K562 (cell line): ENCODE data around the gene SSH3. TPM values are rescaled to one million over a fixed set of nuclear protein-coding genes. Genes with fewer than 3 reads are reported as not detected.

ENCODE experiments used
- CC2D1A ChIP-seq: fragments of 450-650 bp; IDR thresholded peaks from 2 replicates; pipeline ENCODE4 v1.6.1; 2017; ENCODE audit warnings: mild to moderate bottlenecking
- CTBP1 ChIP-seq: fragments of 450-650 bp; IDR thresholded peaks from 2 replicates; pipeline ENCODE4 v1.6.1; 2016; ENCODE audit warnings: borderline replicate concordance
- E2F3 ChIP-seq: fragments of 250-450 bp; sonication (Bioruptor Pico); IDR thresholded peaks from 2 replicates; pipeline ENCODE4 v1.4.0; 2020; ENCODE audit warnings: mild to moderate bottlenecking
- EP400 ChIP-seq: fragments of 450-650 bp; IDR thresholded peaks from 2 replicates; pipeline ENCODE4 v1.6.1; 2017; ENCODE audit warnings: antibody characterized with exemption, mild to moderate bottlenecking, moderate library complexity
- FOXK2 ChIP-seq, 2 experiments: fragments of 450-650 bp; IDR thresholded peaks in 1 of 2; conservative IDR thresholded peaks in 1 of 2; 2 replicates each; pipeline ENCODE4 v1.6.1; 2016; ENCODE audit warnings: low read depth in 2 of 2, mild to moderate bottlenecking in 1 of 2
- KDM4B ChIP-seq, 2 experiments: fragments of 450-650 bp in 1 of 2; sonication (generic) in 1 of 2; IDR thresholded peaks; 2 replicates each; pipeline ENCODE4 v1.6.1; 2016 to 2017; ENCODE audit warnings: borderline replicate concordance in 2 of 2, antibody characterized with exemption in 1 of 2, low read depth in 1 of 2, mild to moderate bottlenecking in 1 of 2
- L3MBTL2 ChIP-seq: fragments of 450-650 bp; IDR thresholded peaks from 2 replicates; pipeline ENCODE4 v1.6.1; 2016; ENCODE audit warnings: mild to moderate bottlenecking, moderate library complexity
- NBN ChIP-seq: fragments of 450-650 bp; IDR thresholded peaks from 2 replicates; pipeline ENCODE4 v1.6.1; 2016; ENCODE audit warnings: low read depth, mild to moderate bottlenecking
- NRF1 ChIP-seq, 2 experiments: fragments of 450-650 bp; IDR thresholded peaks in 1 of 2; conservative IDR thresholded peaks in 1 of 2; 2 replicates each; pipeline ENCODE4 v1.6.1; 2014; ENCODE audit warnings: mild to moderate bottlenecking in 2 of 2
- OTX1 ChIP-seq: fragments of 450-650 bp; formaldehyde crosslinking; IDR thresholded peaks from 2 replicates; pipeline ENCODE4 v1.4.0; 2022; ENCODE audit warnings: mild to moderate bottlenecking
- RNF2 ChIP-seq: sonication (generic); IDR thresholded peaks from 2 replicates; pipeline ENCODE4 v1.6.1; 2016
- ZFPM2 ChIP-seq: fragments of 250-450 bp; sonication (Bioruptor Pico); IDR thresholded peaks from 2 replicates; pipeline ENCODE4 v1.5.1; 2022; ENCODE audit warnings: mild to moderate bottlenecking
- ZNF561 ChIP-seq: fragments of 450-650 bp; formaldehyde crosslinking; conservative IDR thresholded peaks from 2 replicates; pipeline ENCODE4 v1.4.0; 2020; ENCODE audit warnings: mild to moderate bottlenecking, moderate library complexity
- ZNF584 ChIP-seq: fragments of 200-800 bp; sonication (Bioruptor generic); IDR thresholded peaks from 2 replicates; pipeline ENCODE4 v1.6.1; 2016; ENCODE audit warnings: low read depth, mild to moderate bottlenecking, missing genetic modification characterization, missing compliant biosample characterization
- ZNF707 ChIP-seq: fragments of 250-450 bp; sonication (Bioruptor Pico); conservative IDR thresholded peaks from 2 replicates; pipeline ENCODE4 v1.8.0; 2022; ENCODE audit warnings: inconsistent platforms, mild to moderate bottlenecking, moderate library complexity
- polyA plus RNA-seq, 8 experiments: library from polyadenylated mRNA; depleted of rRNA in 4 of 8; stranded (reverse) in 5 of 8; unstranded in 3 of 8; fragments of >200 nt; fragmentation: Nextera tagmentation in 2 of 8; fragmentation: Illumina TruSeq in 1 of 8; extraction: Ambion mirVana in 2 of 8; extraction: Trizol in 1 of 8; gene quantifications; 2 replicates each; pipeline versions ENCODE4 v1.2.1 to v1.2.3, GENCODE V29; 2011 to 2014; ENCODE audit warnings: inconsistent platforms in 1 of 8, missing spikeins in 1 of 8
- total RNA-seq, 7 experiments: library from RNA; depleted of rRNA in 6 of 7; stranded (reverse); fragments of >200 nt in 6 of 7; fragmentation: Illumina TruSeq in 2 of 7; extraction: Trizol in 2 of 7; gene quantifications; 2 replicates each; pipeline versions ENCODE4 v1.2.1 to v1.2.3, GENCODE V29; 2011 to 2021; ENCODE audit warnings: low replicate concordance in 1 of 7
- TF ChIP-seq, protein P1 (sequence below): fragments of 450-650 bp; IDR thresholded peaks from 2 replicates; pipeline ENCODE4 v1.6.1; 2016
- TF ChIP-seq, protein P2 (sequence below): fragments of 200-800 bp; sonication (Bioruptor generic); IDR thresholded peaks from 2 replicates; pipeline ENCODE4 v1.6.1; 2017; ENCODE audit warnings: missing genetic modification characterization, missing compliant biosample characterization
- TF ChIP-seq, protein P3 (sequence below): fragments of 250-450 bp; sonication (Bioruptor Pico); IDR thresholded peaks from 2 replicates; pipeline ENCODE4 v1.5.0; 2022; ENCODE audit warnings: mild to moderate bottlenecking
- TF ChIP-seq, protein P4 (sequence below), 3 experiments: fragments of 200-800 bp in 1 of 3; fragments of 250-450 bp in 1 of 3; fragments of 450-650 bp in 1 of 3; sonication (Bioruptor Pico) in 1 of 3; sonication (Bioruptor generic) in 1 of 3; formaldehyde crosslinking in 1 of 3; IDR thresholded peaks; 2 replicates each; pipeline versions ENCODE4 v1.6.1 to v1.8.0; 2016 to 2022; ENCODE audit warnings: mild to moderate bottlenecking in 2 of 3, missing genetic modification characterization in 2 of 3, missing compliant biosample characterization in 1 of 3, moderate library complexity in 1 of 3

Gene SSH3
- total and polyA plus RNA-seq, 9 of the 15 experiments (the other 6 are each of a cell fraction or from before 2014, with no cell fraction given), result 0.07 to 1.0 (median 0.24) TPM; not detected in 3

DNA sequence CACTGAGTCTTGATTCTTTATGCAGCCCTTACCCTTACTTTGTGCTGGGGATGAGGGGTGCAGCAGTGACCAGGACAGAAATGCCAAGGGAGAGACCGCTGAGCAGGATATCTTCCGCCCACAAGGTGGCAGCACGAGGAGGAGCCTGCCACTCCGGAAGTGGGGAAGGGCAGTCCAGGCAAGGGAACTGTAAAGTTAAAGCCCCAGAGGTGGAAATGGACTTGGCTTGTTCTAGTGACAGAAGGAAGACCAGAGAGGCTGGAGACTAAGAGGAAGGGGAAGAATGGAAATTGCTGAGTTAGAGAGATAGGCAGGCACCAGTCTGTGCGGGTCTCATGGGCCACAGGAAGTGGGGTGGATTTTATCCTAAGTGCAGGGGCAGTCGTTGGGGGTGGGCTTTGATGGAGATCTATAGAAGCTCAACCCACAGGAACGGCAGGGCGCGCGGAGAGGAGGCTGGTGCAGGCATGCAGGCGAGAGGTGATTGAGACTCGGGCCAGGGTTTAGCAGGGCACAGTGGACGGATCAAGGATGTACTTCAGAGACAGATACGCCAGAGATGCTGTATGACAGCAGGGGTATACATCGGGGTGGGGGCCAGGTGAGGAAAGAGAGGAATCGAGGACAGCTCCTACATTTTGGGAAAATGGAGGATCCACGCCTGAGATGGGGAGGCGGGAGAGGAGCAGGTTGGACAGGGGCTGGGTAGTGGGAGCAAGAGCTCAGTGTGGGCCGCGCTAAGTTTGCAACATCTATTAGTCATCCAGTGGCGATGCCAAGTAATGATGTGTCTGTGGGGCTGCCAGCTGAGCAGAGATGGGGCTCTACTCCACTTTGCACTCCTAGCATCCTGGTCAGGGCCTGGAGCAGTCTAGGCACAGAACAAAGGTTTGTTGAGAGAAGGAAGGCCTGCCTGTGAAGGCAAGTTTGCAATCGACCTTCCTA lies 40.3 kb upstream of the SSH3 start (continued):
- 0 out of 4 replicates have a peak, but pooled peaks of 1 of the 2 experiments have one; percentile 26 for TF ChIP-seq FOXK2 (conservative IDR thresholded peaks at IDR 0.05 in 1 of 2, IDR thresholded peaks at IDR 0.05 in 1 of 2; ENCODE audit: low read depth in 2 of 2)
- TF ChIP-seq NBN, result no peak
- TF ChIP-seq ZFPM2, result no peak
- TF ChIP-seq L3MBTL2, result peak; percentile 37
- TF ChIP-seq, protein P1, sequence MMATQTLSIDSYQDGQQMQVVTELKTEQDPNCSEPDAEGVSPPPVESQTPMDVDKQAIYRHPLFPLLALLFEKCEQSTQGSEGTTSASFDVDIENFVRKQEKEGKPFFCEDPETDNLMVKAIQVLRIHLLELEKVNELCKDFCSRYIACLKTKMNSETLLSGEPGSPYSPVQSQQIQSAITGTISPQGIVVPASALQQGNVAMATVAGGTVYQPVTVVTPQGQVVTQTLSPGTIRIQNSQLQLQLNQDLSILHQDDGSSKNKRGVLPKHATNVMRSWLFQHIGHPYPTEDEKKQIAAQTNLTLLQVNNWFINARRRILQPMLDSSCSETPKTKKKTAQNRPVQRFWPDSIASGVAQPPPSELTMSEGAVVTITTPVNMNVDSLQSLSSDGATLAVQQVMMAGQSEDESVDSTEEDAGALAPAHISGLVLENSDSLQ, result peak; percentile 68
- TF ChIP-seq, protein P2, sequence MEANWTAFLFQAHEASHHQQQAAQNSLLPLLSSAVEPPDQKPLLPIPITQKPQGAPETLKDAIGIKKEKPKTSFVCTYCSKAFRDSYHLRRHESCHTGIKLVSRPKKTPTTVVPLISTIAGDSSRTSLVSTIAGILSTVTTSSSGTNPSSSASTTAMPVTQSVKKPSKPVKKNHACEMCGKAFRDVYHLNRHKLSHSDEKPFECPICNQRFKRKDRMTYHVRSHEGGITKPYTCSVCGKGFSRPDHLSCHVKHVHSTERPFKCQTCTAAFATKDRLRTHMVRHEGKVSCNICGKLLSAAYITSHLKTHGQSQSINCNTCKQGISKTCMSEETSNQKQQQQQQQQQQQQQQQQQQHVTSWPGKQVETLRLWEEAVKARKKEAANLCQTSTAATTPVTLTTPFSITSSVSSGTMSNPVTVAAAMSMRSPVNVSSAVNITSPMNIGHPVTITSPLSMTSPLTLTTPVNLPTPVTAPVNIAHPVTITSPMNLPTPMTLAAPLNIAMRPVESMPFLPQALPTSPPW, result peak; percentile 71
- TF ChIP-seq E2F3 (CRISPR knock-in tag), result 0 out of 2 replicates have a peak, but pooled peaks have one; percentile 32
- no peak for TF ChIP-seq ZNF561 (CRISPR knock-in tag)
- peak; percentile 34; the same call in 1 of the 2 replicates for TF ChIP-seq CTBP1
- TF ChIP-seq ZNF584 (CRISPR knock-in tag), result no peak
- no peak for TF ChIP-seq OTX1 (CRISPR knock-in tag)
- peak in 1 of 2 experiments; percentile 36; a peak in 1 of 4 replicates for TF ChIP-seq NRF1 (conservative IDR thresholded peaks at IDR 0.05 in 1 of 2, IDR thresholded peaks at IDR 0.05 in 1 of 2)
- no peak for TF ChIP-seq KDM4B (IDR thresholded peaks at IDR 0.05; ENCODE audit: borderline replicate concordance in 2 of 2, low read depth in 1 of 2)
- no peak for TF ChIP-seq ZNF707
- TF ChIP-seq RNF2, result no peak; the same call in 1 of the 2 replicates
- TF ChIP-seq, protein P3, sequence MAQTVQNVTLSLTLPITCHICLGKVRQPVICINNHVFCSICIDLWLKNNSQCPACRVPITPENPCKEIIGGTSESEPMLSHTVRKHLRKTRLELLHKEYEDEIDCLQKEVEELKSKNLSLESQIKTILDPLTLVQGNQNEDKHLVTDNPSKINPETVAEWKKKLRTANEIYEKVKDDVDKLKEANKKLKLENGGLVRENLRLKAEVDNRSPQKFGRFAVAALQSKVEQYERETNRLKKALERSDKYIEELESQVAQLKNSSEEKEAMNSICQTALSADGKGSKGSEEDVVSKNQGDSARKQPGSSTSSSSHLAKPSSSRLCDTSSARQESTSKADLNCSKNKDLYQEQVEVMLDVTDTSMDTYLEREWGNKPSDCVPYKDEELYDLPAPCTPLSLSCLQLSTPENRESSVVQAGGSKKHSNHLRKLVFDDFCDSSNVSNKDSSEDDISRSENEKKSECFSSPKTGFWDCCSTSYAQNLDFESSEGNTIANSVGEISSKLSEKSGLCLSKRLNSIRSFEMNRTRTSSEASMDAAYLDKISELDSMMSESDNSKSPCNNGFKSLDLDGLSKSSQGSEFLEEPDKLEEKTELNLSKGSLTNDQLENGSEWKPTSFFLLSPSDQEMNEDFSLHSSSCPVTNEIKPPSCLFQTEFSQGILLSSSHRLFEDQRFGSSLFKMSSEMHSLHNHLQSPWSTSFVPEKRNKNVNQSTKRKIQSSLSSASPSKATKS (CRISPR knock-in tag), result no peak
- peak; percentile 44; the same call in 1 of the 2 replicates for TF ChIP-seq CC2D1A
- TF ChIP-seq, protein P4, sequence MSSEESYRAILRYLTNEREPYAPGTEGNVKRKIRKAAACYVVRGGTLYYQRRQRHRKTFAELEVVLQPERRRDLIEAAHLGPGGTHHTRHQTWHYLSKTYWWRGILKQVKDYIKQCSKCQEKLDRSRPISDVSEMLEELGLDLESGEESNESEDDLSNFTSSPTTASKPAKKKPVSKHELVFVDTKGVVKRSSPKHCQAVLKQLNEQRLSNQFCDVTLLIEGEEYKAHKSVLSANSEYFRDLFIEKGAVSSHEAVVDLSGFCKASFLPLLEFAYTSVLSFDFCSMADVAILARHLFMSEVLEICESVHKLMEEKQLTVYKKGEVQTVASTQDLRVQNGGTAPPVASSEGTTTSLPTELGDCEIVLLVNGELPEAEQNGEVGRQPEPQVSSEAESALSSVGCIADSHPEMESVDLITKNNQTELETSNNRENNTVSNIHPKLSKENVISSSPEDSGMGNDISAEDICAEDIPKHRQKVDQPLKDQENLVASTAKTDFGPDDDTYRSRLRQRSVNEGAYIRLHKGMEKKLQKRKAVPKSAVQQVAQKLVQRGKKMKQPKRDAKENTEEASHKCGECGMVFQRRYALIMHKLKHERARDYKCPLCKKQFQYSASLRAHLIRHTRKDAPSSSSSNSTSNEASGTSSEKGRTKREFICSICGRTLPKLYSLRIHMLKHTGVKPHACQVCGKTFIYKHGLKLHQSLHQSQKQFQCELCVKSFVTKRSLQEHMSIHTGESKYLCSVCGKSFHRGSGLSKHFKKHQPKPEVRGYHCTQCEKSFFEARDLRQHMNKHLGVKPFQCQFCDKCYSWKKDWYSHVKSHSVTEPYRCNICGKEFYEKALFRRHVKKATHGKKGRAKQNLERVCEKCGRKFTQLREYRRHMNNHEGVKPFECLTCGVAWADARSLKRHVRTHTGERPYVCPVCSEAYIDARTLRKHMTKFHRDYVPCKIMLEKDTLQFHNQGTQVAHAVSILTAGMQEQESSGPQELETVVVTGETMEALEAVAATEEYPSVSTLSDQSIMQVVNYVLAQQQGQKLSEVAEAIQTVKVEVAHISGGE (CRISPR knock-in tag; IDR thresholded peaks at IDR 0.05), result peak in 1 of 3 experiments; percentile 68; a peak in 2 of 6 replicates
- TF ChIP-seq EP400, result peak; percentile 59; the same call in 1 of the 2 replicates
